HG03457 (cell line): ENCODE results near the gene IQCC.

Source experiments
- ATAC-seq: cut with Tn5 transposase; IDR thresholded peaks from one replicate; pipeline ENCODE4 v1.9.1; 2021; ENCODE audit warnings: moderate number of reproducible peaks; ENCODE audit not compliant: unreplicated experiment

Gene IQCC

DNA sequence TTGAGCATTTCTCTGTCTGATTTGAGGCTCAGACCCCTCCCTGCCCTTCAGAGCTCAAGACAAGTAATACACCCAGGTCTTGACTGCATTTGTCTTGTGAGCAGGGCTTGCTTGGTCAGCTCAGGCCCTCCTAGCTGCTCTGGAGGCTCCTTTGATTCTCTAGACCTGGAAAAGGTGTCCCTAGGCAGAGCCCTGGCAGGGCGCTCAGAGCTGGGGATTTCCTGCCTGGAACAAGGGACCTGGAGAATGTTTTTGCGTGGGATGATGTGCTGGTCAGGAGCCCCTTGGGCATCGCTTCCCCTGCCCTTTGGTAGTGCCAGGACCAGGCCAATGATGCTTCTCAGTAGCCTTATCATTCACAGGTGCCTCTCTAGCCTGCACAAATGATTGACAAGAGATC, 9.9 kb upstream of the IQCC start:
- ATAC-seq = no peak

DNA sequence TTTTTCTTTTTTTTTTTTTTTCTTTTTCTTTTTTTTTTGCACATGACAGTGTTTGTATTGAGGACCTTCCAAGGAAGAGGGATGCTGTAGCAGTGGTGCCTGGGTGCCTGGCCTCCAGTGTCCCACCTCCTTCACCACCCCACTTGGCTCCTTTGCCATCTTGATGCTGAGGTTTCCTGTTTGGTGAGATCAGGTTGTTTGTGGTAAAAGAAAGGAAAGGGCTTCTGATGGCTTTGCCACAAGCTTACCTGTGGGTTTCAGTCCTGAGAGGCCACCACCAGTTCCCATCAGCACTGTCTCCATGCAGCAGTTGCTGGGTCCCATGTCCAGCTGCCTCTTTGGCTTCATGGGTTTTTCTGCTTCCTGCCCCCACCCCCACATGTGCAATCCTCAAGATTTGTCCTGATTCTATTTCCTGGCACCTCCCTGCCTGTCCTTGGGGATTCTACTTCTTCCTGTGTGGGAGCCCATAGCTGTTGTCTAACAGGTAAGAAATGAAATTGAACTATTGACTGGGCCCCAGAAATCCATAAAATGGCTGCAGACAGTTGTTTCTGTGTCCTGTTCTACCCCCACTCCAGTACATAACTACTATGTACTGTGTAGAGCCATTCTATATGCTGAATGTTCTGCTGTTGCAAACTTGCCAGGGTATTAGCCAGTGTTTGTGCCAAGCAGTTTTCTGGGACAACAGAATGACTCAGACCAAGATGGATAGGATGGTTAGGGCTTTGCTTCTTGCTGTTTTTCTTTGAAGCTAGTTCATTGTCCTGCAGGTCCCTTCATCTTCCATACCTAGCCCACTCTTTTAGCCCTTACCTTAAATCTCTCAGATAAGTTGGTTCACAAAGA, 9.3 kb upstream of the IQCC start:
- no peak for ATAC-seq

DNA sequence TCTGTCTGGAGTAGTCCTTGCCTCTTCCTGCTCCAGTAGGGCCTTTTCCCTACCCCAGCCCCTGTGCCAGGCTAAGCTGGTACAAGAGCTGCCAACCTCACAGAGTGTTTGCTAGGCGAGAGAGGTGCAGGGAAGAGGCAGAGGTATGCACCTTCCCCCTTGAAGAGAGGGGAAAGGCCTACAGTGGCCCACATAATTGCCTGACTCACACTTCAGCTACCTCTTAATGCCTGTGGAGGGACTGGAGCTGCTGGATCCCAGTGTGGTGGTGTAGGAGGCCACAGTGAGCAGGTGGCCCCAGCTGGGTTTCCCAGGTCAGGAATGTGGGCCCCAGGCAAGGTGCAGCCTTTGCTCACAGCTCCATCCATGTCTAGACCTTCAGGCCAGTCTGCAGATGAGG, 8.4 kb upstream of the IQCC start:
- ATAC-seq = no peak

- no peak for ATAC-seq
Observed at GRCh38 chr1:32197837-32198236, 7.6 kb upstream of the IQCC start.

DNA sequence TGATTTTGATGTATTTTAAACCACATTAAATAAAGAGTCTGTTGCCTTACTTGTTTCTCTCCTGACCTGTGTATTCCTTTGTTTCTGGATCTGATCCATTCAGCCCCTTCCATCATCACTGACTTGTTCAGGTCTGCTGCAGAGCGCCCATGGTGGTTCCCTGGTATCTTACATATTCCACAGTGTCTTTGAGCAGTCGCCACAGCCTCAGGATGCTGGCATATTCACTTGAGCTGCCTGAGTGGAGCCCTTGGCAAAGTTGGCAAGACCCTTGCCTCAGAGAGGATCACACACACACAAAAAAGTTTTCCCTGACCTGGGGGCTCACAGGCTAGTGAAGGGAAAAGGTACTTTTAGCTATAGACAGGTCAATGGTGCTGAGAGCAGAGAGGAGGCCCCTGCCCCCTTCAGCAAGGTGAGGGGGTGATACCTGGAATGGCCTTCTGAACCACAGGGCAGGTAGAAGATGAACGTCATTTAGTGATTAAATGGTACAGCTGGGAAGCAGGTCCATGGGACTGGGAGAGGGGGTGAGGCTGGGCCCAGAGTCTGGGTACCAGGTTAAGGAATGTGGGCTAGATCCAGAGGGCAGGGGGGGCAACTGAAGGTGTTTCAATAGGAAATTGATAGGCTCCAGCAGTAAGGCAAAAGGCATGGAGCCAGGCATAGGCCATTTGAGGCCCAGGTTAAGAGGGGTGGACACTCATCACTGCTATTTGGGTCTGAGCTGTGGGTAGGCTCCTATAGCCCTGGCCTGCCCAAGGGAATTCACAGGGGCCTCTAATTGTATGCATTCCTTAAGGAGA, 7.0 kb upstream of the IQCC start:
- ATAC-seq = no peak

DNA sequence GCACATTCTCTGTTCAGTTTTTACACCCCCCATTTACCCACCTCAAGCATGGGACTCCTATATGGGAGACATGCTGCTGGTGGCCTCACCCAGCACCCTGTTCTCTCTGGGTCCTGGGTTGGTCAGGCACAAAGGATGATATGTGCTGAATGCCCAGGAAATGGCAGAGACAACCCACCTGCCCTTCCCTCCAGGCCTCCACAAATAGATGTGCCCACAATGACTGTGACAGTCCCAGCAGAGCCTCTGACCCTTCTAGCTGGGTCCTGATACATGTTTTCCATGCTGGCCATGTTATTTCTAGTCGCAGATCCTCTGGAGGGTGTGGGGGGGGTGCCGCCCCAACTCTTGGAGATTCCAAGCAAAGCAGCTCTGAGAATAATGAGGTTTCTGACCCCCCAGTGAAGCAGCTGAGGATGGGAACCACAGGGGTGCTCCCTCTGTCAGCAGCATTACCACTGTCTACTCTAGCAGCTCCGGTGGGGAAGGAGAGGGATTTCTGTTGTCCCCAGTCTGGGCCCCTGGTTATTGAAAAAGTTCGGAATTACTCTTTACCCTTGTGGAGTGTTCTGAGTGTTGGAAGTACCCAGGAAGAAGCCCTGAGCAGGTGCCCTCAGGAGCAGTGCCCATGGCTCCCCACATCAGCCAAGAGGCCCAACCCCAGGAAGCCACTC, 6.3 kb upstream of the IQCC start:
- no peak for ATAC-seq

GRCh38 chr1:32199717-32200072, 5.8 kb upstream of the IQCC start:
- no peak for ATAC-seq

GRCh38 chr1:32200226-32201010, 5.1 kb upstream of the IQCC start, which contains the start of gene CCDC28B:
CCDC28B (plus strand) TSS chr1:32200595; CDS start chr1:32201936, 1,341 bp downstream.
- ATAC-seq = no peak

GRCh38 chr1:32201011-32201855, 4.2 kb upstream of the IQCC start:
- ATAC-seq = no peak

DNA sequence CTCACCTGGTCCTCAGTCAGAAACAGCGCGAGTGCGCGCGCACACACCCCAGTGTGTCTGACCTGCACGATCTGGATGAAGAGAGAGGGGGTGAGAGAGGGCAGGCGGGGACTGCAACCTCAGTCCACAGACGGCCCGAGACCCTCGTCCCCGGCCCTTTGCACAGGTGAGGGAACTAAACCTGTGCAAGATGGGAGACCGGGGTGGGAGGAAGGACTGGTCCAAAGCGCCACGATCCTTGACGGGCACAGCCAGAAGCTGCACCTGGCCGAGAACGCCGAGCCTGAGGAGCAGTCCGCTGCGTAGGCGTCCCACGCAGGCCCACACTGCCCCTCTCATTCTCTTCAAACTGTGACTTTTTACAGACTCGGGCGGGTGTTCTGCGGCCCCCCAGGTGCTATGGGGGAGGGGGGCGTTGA, 519 bp upstream of the IQCC start:
- no peak for ATAC-seq

DNA sequence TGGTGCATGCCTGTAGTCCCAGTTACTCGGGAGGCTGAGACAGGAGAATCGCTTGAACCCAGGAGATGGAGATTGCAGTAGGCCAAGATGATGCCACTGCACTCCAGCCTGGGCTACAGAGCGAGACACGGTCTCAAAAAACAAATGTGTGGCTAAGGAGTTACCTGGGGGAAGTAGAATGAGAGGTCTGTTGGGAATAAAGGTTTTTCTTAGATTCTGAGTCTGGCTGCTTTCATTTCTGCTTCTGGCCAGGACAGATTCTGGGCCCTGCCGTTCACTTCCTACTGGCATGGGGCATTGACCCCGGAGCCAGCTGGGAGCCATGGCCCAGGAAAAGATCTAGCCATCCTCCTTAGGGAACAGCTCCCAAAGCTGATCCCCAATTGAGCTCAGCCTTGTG, 3.0 kb downstream of the IQCC start:
- no peak for ATAC-seq

DNA sequence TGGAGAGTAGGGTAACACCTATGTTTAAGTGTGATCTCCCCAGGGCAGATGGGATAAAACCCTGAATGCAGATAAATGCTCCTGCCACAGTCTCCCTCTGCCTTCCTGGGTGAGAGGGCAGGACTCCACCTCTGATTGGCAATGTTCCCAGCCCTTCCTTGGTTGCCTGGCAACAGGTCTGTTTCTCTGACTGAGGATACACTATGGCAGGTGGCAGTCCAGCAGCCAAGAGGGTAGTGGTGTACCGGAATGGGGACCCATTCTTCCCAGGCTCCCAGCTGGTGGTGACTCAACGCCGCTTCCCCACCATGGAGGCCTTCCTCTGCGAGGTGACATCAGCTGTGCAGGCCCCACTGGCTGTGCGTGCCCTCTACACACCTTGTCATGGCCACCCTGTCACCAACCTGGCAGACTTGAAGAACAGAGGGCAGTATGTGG, 3.4 kb downstream of the IQCC start, which contains the start of gene DCDC2B:
TSS of gene DCDC2B (plus strand) at position 199 of the 438 bp plus-strand sequence. CDS start at position 204, 5 bp downstream.
- no peak for ATAC-seq

DNA sequence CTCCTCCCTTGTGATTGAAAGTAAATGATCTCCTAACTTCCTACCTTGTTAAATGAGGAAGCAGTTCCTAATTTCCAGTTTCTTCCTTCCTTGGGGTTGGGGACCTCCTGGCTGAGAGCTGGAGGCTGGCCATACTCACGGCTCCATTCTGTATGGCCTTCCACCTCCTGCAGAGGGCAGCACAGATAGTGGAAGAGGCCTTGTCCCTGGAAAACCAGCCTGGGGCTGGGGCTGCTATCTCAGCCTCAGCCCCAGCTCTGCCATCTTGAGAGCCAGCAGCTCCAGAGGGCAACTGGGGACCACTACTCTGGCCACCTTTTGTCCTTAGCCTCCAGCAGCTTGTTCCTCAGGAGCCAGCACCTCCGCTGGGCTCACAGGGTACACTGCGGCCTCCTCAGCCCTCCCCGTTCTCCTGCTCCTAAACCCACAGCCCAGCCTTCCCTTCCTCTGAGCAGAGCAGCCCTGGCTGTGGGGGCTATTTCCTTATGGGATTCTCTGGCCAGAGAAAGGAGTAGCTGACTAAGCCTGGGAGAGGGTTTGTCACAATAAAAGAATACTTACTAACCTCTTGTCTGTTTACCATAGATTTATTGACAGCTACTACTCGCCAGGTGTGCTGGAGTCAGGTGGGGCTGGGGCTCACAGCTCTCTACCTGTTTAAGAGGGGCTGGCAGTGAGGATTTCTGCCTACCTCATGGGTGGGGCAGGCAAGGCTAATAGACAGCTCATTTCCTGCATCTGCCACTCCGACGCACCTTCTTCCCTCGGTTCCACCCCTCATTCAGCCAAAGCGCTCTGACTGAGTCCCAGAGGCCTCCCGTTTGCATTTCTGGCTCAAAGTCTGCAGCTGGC, 10.4 kb downstream of the IQCC start:
- no peak for ATAC-seq

GRCh38 chr1:32216566-32216965, 11.1 kb downstream of the IQCC start:
- no peak for ATAC-seq

- ATAC-seq = no peak
Observed at GRCh38 chr1:32219022-32219421, 13.6 kb downstream of the IQCC start.

DNA sequence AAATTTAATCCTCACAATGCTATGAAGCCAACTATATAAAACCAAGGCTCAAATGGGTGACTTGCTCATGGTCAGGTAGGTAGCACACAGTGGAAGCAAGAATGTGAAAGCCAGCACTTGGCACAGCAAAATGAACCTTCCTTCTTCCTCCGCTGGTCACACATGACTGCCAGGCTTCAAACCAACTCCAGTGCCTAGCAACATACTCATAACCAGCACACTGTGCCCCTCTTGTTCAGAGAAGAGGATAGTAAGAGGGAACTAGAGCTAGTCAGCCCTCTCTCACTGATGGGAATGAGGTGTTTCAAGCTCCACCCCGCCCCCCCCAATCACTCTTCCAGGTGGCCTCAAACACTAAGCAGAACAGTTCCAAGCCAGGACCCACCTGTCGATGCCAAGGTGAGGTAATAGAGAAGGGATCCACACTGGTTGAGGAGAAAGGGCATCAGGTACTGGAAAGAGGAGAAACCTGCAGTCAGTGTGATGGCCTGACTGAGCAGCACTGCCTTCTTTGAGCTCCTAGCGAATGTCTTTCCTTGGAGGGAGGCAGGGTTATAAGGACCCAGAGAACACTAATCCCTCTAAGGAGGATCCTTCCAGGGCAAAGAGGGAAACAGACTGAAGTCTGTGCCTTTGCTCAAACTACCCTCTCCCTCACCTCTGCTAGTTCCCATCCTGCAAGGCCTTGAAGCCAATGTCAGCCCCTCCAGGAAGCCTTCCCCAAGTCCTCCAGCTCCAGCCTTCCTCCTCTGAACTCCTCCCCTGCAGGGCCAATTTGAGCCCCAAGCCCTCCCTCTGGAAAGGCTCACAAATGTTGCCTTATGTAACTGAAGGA, 15.5 kb downstream of the IQCC start:
- no peak for ATAC-seq

DNA sequence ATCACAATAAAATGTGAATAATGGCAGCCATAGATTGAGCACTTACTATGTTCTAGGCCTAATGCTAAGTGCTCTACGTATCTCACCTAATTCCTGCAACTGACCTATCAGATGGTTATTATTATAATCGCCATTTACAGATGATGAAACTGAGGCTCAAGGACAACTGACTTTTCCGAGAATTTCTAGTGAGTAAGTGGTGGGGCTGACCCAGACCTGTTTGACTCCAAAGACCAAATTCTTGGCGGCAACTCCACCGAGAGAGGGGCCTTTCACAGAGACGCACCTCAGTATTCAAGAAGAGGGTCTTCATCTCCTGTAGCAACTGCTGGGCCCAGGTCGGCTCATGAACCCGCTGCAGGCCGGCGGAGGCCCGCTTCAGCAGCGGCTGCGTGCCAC, 16.1 kb downstream of the IQCC start:
- no peak for ATAC-seq
